PFSK-1 (cell line): ENCODE data around the gene SCN8A.

Experiments used
- POLR2AphosphoS5 ChIP-seq: IDR thresholded peaks from 2 replicates; pipeline ENCODE4 v1.6.1; 2012; ENCODE audit warnings: low read depth, mild to moderate bottlenecking, control low read depth, low read length, moderate library complexity
- SIN3A ChIP-seq: IDR thresholded peaks from 2 replicates; pipeline ENCODE4 v1.6.1; 2012; ENCODE audit warnings: mild to moderate bottlenecking, low read length, moderate library complexity, borderline replicate concordance; ENCODE audit not compliant: insufficient read depth
- TAF1 ChIP-seq: IDR thresholded peaks from 2 replicates; pipeline ENCODE4 v1.6.1; 2012; ENCODE audit warnings: low read length, control low read depth, borderline replicate concordance; ENCODE audit not compliant: insufficient read depth

DNA sequence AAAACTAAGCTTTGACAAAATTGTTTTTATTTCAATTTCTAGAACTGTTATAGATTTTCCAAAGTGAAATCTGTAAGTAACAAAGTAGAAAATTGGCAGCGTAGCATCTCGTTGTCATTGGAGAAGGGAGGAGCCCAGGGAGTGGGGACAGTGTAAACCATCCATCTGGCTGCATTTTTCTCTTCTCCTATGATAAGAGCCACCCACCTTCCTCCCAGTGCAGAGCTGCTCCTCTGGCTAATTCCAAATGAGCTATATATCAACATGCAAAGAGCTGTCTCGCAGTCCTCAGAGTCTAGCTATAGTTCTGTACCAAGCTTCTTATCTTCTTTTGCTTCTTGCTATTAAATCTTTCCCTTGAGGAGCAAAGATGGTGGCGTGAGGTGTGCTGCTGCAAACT, 56.6 kb downstream of the SCN8A start:
- no peak for TF ChIP-seq POLR2AphosphoS5
- TF ChIP-seq TAF1 = no peak
- no peak for TF ChIP-seq SIN3A
